Measurements from ENCODE around the gene ABI3BP.

Gene ABI3BP

GRCh38 chr3:100981164-100981911, 11.9 kb downstream of the ABI3BP start:
- no peaks in the 10 kb centered on the region for H3K27me3 ChIP-seq (replicated peaks; ENCODE audit: insufficient read depth, low read length)
- no peaks in the 10 kb centered on the region for H3K9me3 ChIP-seq (replicated peaks; ENCODE audit: insufficient read depth, low read length)
- no peaks in the 10 kb centered on the region for H3F3A ChIP-seq (ENCODE audit: insufficient read depth, low read length)
- no peak overlapping the region for H2AFZ ChIP-seq (ENCODE audit: low read length)
- H3K79me2 ChIP-seq (ENCODE audit: low read length): no peaks in the 10 kb centered on the region
- no peak for TF ChIP-seq EZH2phosphoT487 (IDR thresholded peaks at IDR 0.05; ENCODE audit: low read length)
- no peak for TF ChIP-seq EZH2 (optimal IDR thresholded peaks at IDR 0.05; ENCODE audit: low read depth, low read length)
- TF ChIP-seq CTCF (IDR thresholded peaks at IDR 0.05; ENCODE audit: low read length): no peak
- DNase-seq: no peak
- no peaks in the 10 kb centered on the region for H3K36me3 ChIP-seq (replicated peaks; ENCODE audit: insufficient read depth, low read length)
- H3K4me1 ChIP-seq (ENCODE audit: low read length): no peaks in the 10 kb centered on the region
- H4K20me1 ChIP-seq (ENCODE audit: insufficient read depth, low read length): no peaks in the 10 kb centered on the region
- no peak overlapping the region for H3K9ac ChIP-seq (ENCODE audit: low read length)
- no peak overlapping the region for H3K4me2 ChIP-seq (ENCODE audit: low read depth, low read length)
- no peak overlapping the region for H3K27ac ChIP-seq (ENCODE audit: low read length)
- H3K4me3 ChIP-seq (ENCODE audit: low read length): no peak overlapping the region
- no peaks in the 10 kb centered on the region for H3K9me2 ChIP-seq (replicated peaks; ENCODE audit: insufficient read depth, low read length)

- no peak overlapping the region for H3K4me2 ChIP-seq (ENCODE audit: low read depth, low read length)
- no peaks in the 10 kb centered on the region for H3K36me3 ChIP-seq (replicated peaks; ENCODE audit: insufficient read depth, low read length)
- no peaks in the 10 kb centered on the region for H3K4me1 ChIP-seq (ENCODE audit: low read length)
- no peak overlapping the region for H3K27ac ChIP-seq (ENCODE audit: low read length)
- H3K79me2 ChIP-seq (ENCODE audit: low read length): no peaks in the 10 kb centered on the region
- no peaks in the 10 kb centered on the region for H4K20me1 ChIP-seq (ENCODE audit: insufficient read depth, low read length)
- no peak overlapping the region for H3K4me3 ChIP-seq (ENCODE audit: low read length)
- H2AFZ ChIP-seq (ENCODE audit: low read length): no peak overlapping the region
- TF ChIP-seq EZH2phosphoT487 (IDR thresholded peaks at IDR 0.05; ENCODE audit: low read length): no peak
- TF ChIP-seq CTCF (IDR thresholded peaks at IDR 0.05; ENCODE audit: low read length): no peak
- TF ChIP-seq EZH2 (optimal IDR thresholded peaks at IDR 0.05; ENCODE audit: low read depth, low read length): no peak
- no peak for DNase-seq
- H3K9me2 ChIP-seq (replicated peaks; ENCODE audit: insufficient read depth, low read length): no peaks in the 10 kb centered on the region
- H3K9ac ChIP-seq (ENCODE audit: low read length): no peak overlapping the region
- no peaks in the 10 kb centered on the region for H3K9me3 ChIP-seq (replicated peaks; ENCODE audit: insufficient read depth, low read length)
- no peaks in the 10 kb centered on the region for H3F3A ChIP-seq (ENCODE audit: insufficient read depth, low read length)
- H3K27me3 ChIP-seq (replicated peaks; ENCODE audit: insufficient read depth, low read length): no peaks in the 10 kb centered on the region
These were observed 15.1 kb downstream of the ABI3BP start for GRCh38 chr3:100978011-100978659.

GRCh38 chr3:100976611-100977010, 16.6 kb downstream of the ABI3BP start:
- H3K79me2 ChIP-seq (ENCODE audit: low read length): no peaks in the 10 kb centered on the region
- no peak overlapping the region for H2AFZ ChIP-seq (ENCODE audit: low read length)
- DNase-seq: no peak
- H3K27ac ChIP-seq (ENCODE audit: low read length): no peak overlapping the region
- H4K20me1 ChIP-seq (ENCODE audit: insufficient read depth, low read length): no peaks in the 10 kb centered on the region
- H3K9me3 ChIP-seq (replicated peaks; ENCODE audit: insufficient read depth, low read length): no peaks in the 10 kb centered on the region
- H3K4me1 ChIP-seq (ENCODE audit: low read length): no peaks in the 10 kb centered on the region
- H3K4me2 ChIP-seq (ENCODE audit: low read depth, low read length): no peak overlapping the region
- H3K9ac ChIP-seq (ENCODE audit: low read length): no peak overlapping the region
- no peaks in the 10 kb centered on the region for H3K36me3 ChIP-seq (replicated peaks; ENCODE audit: insufficient read depth, low read length)
- H3K4me3 ChIP-seq (ENCODE audit: low read length): no peak overlapping the region
- no peak for TF ChIP-seq CTCF (IDR thresholded peaks at IDR 0.05; ENCODE audit: low read length)
- no peak for TF ChIP-seq EZH2phosphoT487 (IDR thresholded peaks at IDR 0.05; ENCODE audit: low read length)
- TF ChIP-seq EZH2 (optimal IDR thresholded peaks at IDR 0.05; ENCODE audit: low read depth, low read length): no peak
- no peaks in the 10 kb centered on the region for H3F3A ChIP-seq (ENCODE audit: insufficient read depth, low read length)
- no peaks in the 10 kb centered on the region for H3K9me2 ChIP-seq (replicated peaks; ENCODE audit: insufficient read depth, low read length)
- no peaks in the 10 kb centered on the region for H3K27me3 ChIP-seq (replicated peaks; ENCODE audit: insufficient read depth, low read length)

Measured in MM.1S (cell line).